ENCODE results near the gene RTEL1.

Gene RTEL1

GRCh38 chr20:63678667-63679465 lies 20.8 kb downstream of the RTEL1 start:
- no peak overlapping the region for H3K27ac ChIP-seq (ENCODE audit: low read depth, low read length)
- no peaks in the 10 kb centered on the region for H4K20me1 ChIP-seq (ENCODE audit: control insufficient read depth, insufficient read depth, low read depth, low read length)
- H3K4me1 ChIP-seq (ENCODE audit: control insufficient read depth, low read length): no peaks in the 10 kb centered on the region
- H3K4me2 ChIP-seq (ENCODE audit: low read length): no peak overlapping the region
- peaks cover 25% of the 10 kb centered on the region for H3K36me3 ChIP-seq (ENCODE audit: control insufficient read depth, low read length)
- H3K9me2 ChIP-seq (replicated peaks; ENCODE audit: control insufficient read depth, low read length): no peaks in the 10 kb centered on the region
- H3K4me3 ChIP-seq (ENCODE audit: low read length): no peak overlapping the region
- no peaks in the 10 kb centered on the region for H3K9me3 ChIP-seq (ENCODE audit: control insufficient read depth, insufficient read depth, low read length)
- no peaks in the 10 kb centered on the region for H3K79me2 ChIP-seq (ENCODE audit: control insufficient read depth, low read length)
- no peak for TF ChIP-seq CTCF (IDR thresholded peaks at IDR 0.05; ENCODE audit: low read depth, low read length, poor library complexity, severe bottlenecking)
- no peak for TF ChIP-seq EZH2phosphoT487 (IDR thresholded peaks at IDR 0.05; ENCODE audit: borderline replicate concordance, low read length)
- no peaks in the 10 kb centered on the region for H3F3A ChIP-seq (ENCODE audit: control insufficient read depth, insufficient read depth)
- no peaks in the 10 kb centered on the region for H3K27me3 ChIP-seq (ENCODE audit: control insufficient read depth, low read length)

- Histone ChIP-seq H3K36me3 (ENCODE audit: control insufficient read depth, low read length) (peaks cover 19% of the 10 kb centered on the region), H3K9me2 (replicated peaks; ENCODE audit: control insufficient read depth, low read length) (no peaks in the 10 kb centered on the region), H3K79me2 (ENCODE audit: control insufficient read depth, low read length) (no peaks in the 10 kb centered on the region), H3K4me2 (ENCODE audit: low read length) (no peak overlapping the region), H3F3A (ENCODE audit: control insufficient read depth, insufficient read depth) (no peaks in the 10 kb centered on the region), H3K4me3 (ENCODE audit: low read length) (no peak overlapping the region), H4K20me1 (ENCODE audit: control insufficient read depth, insufficient read depth, low read depth, low read length) (no peaks in the 10 kb centered on the region), H3K27ac (ENCODE audit: low read depth, low read length) (no peak overlapping the region), H3K27me3 (ENCODE audit: control insufficient read depth, low read length) (no peaks in the 10 kb centered on the region), H3K9me3 (ENCODE audit: control insufficient read depth, insufficient read depth, low read length) (no peaks in the 10 kb centered on the region), H3K4me1 (ENCODE audit: control insufficient read depth, low read length) (no peaks in the 10 kb centered on the region)
- no peak for TF ChIP-seq EZH2phosphoT487 (IDR thresholded peaks at IDR 0.05; ENCODE audit: borderline replicate concordance, low read length)
- TF ChIP-seq CTCF (IDR thresholded peaks at IDR 0.05; ENCODE audit: low read depth, low read length, poor library complexity, severe bottlenecking): no peak
Observed at GRCh38 chr20:63679799-63680305, 21.7 kb downstream of the RTEL1 start.

- Histone ChIP-seq H3F3A (ENCODE audit: control insufficient read depth, insufficient read depth) (no peaks in the 10 kb centered on the region), H3K9me3 (ENCODE audit: control insufficient read depth, insufficient read depth, low read length) (no peaks in the 10 kb centered on the region), H3K4me3 (ENCODE audit: low read length) (no peak overlapping the region), H3K79me2 (ENCODE audit: control insufficient read depth, low read length) (no peaks in the 10 kb centered on the region), H3K4me1 (ENCODE audit: control insufficient read depth, low read length) (no peaks in the 10 kb centered on the region), H3K9me2 (replicated peaks; ENCODE audit: control insufficient read depth, low read length) (no peaks in the 10 kb centered on the region), H3K27ac (ENCODE audit: low read depth, low read length) (no peak overlapping the region), H3K27me3 (ENCODE audit: control insufficient read depth, low read length) (no peaks in the 10 kb centered on the region), H3K4me2 (ENCODE audit: low read length) (no peak overlapping the region), H3K36me3 (ENCODE audit: control insufficient read depth, low read length) (peaks cover 19% of the 10 kb centered on the region), H4K20me1 (ENCODE audit: control insufficient read depth, insufficient read depth, low read depth, low read length) (no peaks in the 10 kb centered on the region)
- no peak for TF ChIP-seq CTCF (IDR thresholded peaks at IDR 0.05; ENCODE audit: low read depth, low read length, poor library complexity, severe bottlenecking)
- no peak for TF ChIP-seq EZH2phosphoT487 (IDR thresholded peaks at IDR 0.05; ENCODE audit: borderline replicate concordance, low read length)
Observed at GRCh38 chr20:63680427-63680826, 22.3 kb downstream of the RTEL1 start.

All from DOHH2 (cell line).